Measurements from ENCODE around the gene BGN.
A peak's percentile ranks its signal among the peaks of the same experiment; 100 is the strongest.

BGN gene

DNA sequence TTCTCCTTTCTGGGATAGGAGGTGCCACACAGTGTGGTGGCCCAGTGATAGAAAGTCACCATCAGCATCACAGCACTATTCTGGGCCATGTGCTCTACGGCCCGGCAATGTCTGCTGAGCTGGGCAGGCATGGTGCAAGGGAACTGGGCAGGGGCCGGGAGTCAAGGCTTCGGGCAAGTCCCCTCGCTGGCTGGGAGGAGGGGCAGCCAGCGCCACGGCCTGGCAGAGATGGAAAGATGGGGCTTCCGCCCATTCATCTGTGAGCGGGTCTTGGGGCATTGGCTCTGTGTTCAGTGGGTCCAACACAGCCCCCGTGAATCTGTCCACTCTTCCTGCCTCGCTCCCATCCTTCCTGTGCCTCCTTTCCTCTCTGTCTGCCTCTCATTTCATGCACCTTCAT, 15.6 kb downstream of the BGN start:
- DNase-seq: no peak

DNA sequence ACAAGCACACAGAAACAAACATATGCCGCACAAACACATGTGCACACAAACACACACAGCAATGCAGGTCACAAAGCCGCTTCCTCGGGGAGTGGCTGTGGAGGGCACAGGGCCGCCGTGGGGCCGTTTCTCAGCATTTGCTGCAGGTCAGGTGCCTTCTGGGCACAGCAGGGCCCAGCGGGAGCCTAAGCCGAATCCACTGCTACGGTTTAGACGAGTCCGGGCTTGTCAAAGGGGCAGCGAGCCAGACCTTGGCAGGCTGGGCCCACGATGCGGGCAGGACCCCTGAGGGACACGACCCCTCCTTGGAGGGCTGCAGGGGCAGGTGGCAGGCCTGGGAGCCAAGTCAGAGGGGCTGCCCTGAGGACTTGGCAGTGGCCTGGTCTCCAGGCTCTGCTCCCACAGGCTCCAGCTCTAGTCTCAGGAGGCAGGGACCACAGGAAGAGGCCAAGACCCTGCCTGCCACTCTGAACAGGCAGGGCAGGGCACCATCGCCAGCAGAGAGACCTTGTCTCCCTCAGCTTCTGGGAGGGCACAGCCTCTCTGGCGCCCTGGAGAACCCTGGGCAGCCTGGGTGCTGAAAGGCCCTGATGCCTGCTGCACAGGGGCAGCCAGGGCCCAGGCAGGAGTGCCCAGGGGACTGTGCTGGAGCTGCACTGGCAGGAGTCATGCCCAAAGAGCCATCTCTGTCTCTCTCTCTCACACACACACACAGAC, 17.2 kb downstream of the BGN start:
- DNase-seq: no peak

DNA sequence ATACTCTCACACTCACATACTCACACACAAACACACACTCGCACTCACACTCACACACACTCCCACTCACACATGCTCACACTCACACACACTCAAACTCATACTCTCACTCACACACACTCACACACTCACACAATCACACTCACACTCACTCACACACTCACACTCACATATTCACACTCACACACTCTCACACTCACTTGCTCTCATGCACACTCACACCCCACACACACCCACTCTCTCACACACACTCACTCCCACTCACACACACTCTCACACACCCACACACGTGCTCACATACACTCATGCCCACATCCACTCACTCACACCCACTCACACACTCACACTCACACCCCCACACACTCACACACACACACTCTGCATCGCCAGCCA, 17.7 kb downstream of the BGN start:
- no peak for DNase-seq

DNA sequence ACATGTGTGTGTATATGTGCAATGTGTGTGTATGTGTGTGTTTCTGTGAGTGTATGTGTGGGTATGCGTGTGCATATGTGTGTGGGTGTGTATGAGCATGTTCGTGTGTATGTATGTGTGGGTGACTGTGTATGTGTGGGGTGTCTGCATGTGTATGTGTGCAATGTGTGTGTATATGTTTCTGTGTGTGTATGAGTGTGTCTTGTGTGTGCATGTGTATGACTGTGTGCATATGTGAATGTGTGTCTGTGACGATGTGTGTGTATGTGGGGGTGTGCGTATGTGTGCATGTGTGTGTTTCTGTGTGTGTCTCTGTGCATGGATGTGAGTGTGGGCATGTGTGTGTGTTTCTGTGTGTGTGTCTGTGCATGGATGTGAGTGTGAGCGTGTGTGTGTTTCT, 18.5 kb downstream of the BGN start:
- no peak for DNase-seq

DNA sequence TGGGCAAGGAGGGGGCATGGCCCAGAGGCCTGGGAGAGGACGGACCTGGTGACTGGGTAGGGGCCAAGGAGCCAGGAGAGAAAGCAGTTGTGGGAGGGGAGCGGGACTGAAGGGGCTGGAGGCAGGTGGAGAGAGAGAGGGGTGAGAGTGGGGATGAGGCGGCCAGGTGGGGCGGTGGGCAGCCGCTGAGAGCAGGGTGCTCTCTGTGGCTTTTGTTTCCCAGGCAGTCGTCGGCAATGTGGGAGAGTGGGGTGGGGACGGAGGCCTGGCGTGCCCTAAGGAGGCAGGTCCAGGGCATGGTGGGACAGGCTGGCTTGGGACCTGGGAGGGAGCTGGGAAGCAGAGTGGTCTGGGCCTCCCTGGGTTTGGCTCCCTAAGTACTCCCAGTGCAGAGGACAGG, 19.5 kb downstream of the BGN start:
- no peak for DNase-seq

DNA sequence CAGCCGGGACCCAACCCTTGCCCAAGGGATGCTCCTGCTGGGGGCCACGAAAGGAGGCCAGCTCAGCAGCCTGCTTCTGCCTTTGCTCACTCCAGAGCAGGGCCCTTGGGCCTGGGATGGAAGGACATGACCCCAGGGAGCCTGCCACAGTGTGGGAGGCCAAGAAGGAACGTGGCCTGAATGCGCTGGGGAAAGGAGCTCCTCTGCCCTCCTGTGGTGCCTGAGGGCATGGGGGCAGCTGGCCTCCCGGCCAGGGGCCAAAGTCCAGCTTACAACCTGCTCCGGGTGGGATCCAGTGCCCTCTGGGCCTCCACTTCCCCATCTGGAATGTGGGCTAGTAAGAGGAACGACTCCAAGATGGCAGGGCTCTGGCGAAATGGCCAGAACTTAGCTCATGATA, 20.7 kb downstream of the BGN start:
- DNase-seq: no peak

DNA sequence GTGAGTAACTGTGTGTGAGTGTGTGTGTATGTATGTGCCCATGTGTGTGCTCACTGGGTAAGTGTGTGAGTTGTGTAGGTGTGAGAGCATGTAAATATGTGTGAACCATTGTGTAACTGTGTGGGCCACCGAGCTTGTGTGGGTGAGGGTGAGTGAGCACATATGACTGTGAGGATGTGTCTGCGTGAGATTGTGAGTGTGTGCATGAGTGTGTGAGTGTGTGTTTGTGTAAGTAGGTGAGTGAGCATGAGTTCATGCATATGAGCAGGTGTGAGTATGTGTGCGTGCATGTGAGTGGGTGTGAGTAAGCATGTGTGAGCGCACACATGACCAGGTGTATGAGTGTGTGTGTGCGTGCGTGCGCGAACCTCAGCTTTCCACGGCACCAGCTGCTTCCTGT, 21.3 kb downstream of the BGN start:
- DNase-seq: no peak

DNA sequence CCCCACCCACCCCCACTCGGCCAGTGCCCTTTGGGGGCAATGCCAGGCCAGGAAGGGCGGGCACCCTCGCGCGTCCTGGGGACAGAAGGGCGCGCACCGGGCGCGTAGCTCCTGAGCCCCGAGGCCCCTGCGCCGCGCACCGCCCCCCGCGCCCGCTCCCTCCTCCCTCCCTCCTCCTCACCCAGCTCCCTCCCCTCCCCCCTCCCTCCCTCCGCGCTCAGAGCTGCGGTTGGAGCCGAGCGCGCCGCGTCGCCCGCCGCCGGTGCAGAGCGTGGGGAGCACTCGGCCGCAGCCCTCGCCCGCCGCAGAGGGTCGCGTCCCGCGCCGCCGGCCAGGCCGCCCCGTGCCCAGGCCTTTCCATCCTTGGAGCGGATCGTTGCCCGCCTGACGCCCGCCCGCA, 22.6 kb downstream of the BGN start, which contains the start of gene ATP2B3:
ATP2B3 (plus strand) TSS at position 220 of the 400 bp plus-strand sequence. CDS start 18,606 bp downstream, outside the sequence.
- no peak for DNase-seq

DNA sequence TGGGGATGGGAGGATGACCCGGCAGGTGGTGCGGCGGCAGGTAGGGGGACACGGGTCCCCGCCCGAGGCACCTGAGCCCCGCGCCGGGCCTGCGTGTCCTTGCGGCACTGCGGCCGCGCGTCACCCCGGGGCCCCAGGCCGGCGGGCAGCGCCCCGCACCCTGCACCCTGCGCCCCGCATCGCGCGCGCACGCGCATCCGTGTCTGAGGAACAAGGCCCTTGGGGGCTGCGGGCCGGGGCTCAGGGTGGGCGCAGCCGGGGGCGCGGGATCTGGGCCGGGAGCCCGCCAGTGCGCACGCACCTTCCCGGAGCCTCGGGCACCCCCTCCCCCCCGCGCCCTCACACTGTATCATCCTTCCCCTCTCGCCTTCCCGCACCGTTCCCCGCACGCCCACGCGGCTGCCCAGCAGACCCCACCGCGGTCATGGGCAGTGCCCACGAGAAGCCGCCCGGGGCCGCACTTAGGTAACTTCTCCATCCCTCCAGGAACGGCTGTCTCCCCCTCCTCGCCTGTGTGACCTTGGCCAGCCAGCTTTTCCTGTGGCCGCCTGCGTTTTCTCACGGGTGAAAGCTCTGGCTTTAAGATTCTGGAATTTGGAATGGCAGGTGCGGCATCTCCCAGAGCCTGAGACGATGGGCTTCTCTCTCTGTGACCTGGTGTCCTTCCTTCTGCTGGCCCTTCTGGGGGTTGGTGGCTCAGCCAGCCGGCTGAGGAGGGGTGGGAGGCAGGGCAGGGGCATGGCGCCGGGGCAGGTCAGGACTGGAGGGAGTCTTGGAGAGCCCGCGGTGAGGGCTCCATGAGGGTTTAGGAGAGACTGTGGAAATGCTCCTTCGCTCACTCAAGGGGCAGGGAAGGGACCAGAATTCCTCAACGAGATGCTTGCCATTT, 23.4 kb downstream of the BGN start:
- DNase-seq: no peak

DNA sequence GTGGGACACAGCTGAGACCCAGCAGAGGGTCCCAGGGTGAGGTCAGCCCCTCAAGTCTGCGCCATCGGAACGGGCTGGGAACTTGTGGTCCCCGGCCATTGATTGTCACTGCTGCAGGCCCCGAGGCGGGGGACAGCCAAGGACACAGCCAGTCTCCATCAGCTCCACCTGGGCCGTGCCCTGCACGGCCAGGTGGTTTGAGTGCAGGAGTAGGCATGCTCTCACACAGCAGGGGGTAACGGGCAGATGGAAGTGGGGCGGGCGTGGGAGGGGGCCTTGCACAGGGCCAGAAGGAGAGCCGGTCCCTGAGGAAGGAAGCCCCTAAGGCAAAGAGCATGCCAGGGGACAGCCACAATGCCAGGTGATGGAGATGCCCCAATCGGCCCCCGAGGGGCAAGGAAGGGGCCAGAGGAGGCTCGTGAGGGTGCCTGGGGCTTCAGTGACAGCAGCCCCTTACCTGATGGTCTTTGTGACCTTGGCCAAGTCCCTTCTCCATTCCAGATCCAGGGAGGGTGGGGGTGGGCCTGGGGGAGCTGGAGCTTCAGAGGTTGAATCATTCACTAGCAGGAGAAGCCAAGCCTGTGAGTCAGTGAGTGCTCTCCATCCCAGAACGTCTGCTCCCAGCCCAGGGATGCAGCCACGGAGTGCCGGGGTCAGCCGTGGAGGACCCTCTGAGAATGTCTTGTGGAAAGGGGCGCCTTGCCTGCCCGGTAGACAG, 24.9 kb downstream of the BGN start:
- DNase-seq: no peak

DNA sequence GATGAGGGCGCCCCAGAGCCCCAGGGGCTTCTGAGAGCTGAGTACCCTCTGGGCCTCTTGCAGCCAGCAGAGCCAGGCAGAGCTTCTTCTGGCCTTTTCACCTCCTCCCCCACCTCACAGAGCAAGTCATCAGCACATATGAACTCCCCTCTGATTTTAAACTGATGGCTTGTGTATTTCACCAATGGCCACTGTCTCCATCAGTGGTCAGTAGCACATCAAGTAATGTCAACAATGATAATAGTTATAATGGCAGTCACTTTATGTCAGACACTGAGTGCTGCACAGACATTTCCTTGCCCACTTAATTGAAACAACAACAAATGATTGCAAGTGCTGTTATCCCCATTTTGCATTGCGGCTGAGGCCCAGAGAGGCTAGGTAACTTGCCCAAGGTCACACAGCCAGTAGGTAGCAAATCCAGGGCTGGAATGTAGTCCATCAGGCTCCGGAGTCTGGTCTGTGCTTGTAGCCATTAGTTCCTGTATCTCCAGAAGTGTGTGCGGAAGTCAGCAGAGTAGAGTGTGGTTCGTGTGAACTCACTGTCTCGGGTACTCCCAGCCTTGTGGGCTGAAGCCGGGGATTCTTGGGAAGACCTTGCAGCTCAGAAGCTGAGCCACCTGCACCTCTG, 25.6 kb downstream of the BGN start:
- no peak for DNase-seq

DNA sequence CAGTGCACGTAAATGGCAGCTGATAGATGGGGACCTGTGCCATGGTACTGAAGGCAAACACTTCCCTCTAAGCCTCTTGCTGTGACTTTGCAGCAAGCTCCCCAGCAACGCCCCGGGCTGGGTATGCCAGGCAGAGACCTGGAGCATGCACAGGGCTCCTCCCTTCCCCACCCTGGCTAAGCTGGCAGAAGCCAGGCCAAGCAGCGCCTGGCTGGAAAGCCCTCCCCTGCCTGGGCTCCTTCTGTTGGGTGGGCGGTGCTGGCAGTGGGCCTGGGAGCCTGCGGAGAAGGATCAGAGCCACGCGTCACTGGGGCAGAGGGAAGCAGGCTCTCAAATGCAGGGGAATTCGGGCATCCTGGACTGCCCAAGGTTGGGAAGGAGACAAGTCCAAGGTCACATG, 26.3 kb downstream of the BGN start:
- DNase-seq: no peak

DNA sequence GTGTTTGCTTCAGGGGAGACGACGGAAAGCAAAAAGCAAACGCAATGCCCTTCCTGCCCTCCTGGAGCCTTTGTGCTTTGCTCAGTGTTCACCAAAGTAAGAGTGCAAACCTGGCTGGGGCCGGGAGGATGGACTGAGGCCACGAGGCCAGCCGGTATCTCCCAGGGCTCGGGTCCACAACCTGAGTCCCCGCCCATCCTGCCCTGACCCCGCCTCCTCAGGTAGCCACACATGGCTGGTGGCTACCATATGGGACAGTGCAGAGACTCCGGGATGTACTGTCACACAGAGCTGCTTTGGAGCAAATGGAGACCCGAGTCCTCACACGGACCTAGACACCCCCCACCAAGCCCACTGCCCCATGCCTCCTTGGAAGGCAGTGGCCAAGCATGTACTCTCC, 27.5 kb downstream of the BGN start:
- DNase-seq: no peak

DNA sequence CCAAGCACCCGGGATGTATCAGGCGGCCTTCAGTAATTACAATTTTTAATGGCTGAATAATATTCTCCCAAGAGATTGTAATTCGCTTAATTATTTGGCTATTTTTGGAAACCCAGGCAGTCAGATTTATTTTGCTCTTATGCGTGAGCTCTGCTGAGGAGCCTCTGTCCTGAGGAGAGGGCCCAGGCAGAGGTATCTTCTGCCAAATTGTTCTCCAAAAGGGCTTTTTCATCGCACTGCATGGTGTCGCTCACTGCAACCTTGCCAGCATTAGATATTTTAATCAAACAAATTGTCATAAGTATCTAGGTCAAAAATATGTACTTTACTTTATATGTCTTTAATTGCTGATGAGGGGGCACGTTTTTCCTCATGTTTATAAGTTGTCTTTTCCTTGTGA, 28.5 kb downstream of the BGN start:
- DNase-seq: no peak

DNA sequence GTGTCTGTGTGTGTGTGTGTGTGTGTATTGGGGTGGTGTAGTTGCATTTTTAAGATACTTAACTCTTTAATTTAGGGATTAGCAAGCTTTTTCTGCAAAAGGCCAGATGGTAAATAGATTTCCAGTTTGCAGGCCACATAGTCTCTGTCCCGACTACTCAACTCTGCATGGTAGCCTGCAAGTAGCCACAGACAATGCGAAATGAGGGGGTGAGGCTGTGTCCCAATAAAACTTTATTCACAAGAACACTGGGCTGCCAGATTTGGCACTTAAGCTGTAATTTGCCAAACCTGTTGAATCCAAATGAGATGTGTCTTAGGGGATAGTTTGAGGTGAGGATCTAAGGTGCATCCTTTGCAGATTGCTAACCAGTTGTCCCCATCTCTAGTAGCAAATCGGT, 29.5 kb downstream of the BGN start:
- DNase-seq: no peak

DNA sequence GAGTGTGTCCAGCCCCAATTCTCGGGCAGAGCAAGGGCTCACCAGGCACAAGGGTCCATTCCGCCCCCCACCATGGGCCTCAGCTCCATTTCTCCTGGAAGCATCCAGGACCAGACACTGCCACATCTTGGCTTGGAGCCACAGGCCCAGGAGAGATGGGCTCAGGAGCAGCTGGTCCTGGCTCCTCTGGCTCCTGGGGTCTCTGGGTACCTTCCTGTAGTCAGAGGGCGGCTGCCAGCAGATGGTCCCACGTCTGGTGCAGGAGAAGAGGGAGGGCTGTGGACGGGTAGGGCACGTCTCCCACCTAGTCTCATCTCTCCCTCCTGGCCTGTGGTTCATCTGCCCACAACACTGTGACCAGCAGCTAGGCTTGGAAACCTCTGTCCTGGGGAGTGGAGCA, 30.7 kb downstream of the BGN start:
- DNase-seq: no peak

DNA sequence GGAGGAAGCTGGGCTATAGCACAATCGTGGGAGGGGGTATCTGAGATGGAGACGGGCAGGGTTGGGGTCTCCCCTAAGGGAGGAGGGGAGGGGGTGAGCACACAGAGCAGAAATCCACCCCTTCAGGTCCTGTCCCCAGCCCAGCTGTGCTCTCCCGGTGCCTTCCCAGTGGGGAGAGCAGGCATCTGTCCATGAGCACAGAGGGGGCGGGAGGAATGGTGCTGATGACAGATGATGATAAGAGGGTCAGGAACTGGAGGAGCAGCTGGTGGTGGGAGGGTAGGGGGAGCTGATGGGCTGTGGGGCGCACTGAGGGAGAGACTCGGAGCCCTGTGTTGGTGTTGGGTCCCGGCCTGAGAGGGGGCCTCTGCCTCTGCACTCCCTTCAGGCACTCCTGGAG, 31.3 kb downstream of the BGN start:
- DNase-seq: no peak

DNA sequence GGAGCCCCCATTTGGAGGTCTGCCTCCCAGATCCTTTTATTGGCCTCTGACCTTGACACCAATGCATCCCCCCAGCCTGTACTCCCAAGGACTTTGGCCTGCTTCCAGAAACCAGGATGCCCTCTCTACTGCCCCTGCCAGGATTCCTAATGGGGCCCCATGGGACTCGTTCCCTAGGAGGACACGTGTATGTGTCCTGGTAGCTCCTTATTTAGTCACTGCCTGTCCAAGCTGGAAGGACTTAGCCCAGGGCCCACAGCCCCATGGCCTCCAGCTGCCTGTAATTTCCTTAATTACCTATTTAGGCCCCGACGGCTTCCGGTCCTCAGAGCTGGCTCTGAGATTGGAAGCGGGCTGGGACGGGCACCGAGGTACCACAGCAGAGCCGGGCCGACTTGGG, 32.0 kb downstream of the BGN start:
- DNase-seq: no peak

DNA sequence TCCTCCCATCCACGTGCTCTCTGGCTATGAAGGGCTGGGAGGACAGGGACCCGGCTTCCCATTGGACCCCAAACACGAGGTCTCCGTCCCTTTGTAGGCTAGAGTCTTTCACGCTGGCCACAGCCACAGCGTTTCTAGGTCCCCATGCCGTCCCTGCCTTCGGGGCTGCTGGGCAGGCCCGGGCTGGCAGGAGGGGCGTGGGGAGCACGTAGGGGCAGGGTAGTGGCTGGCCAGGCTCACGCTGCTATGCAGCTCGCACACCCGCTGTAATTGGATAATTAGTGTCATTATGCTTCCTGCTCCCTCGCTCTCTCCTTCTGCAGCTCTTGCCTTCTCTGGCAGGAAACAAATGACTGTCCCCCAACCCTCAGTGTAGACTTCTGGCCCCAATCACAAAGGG, 32.4 kb downstream of the BGN start:
- peak; percentile 11 for DNase-seq

DNA sequence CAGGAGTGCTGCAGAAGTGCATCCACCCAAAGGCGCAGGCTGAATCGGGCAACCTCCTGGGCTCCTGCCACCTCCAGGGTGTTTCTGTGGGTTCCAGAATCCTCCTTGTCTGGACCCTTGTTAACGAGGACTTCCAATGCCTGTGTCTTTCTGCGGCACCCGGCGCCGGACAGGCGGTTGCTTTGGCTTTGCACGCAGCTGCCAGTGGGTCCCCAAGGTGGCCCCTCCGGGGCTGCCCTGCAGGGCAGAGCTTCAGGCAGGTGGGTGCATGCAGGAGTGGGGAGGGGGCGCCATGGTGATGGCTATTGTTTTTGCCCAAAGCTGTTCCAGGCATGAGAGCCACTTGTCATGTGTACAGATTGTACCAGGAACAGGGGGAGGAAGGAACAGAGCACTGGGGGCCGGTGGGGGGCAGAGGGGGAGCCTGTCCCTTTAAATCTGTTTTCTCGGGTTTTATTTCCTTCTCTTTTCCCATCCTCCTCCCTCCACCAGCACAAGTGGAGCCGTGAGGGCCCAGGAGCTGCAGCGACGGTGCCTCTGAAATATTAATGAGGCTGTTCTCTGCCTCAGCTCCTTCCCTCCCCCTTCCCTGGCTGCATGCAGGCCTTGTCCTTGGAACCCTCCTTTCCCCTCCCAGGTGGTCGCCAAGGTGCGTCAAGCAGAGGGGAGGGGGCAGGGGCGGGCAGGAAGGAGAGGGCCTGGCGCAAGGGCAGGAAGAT, 35.8 kb downstream of the BGN start:
- no peak for DNase-seq

DNA sequence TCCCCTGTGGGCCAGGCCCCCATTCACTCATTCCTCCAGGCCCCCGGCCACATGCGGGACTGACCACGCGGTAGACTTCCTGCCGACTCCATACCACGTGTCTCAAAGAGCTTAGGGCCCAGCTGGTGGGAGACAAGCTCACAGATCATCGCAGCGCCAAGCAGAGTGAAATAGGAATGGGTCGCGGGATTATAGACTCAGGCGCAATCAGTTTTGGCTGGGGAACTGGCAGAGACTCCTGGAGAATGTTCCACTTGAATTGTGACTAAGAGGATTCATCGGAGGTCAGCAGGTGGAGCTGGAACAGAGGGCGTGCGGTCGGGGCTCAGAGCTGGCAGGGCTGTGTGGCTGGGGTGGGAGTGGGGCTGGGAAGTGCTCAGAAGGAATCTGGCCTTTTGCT, 38.3 kb downstream of the BGN start:
- DNase-seq: no peak

DNA sequence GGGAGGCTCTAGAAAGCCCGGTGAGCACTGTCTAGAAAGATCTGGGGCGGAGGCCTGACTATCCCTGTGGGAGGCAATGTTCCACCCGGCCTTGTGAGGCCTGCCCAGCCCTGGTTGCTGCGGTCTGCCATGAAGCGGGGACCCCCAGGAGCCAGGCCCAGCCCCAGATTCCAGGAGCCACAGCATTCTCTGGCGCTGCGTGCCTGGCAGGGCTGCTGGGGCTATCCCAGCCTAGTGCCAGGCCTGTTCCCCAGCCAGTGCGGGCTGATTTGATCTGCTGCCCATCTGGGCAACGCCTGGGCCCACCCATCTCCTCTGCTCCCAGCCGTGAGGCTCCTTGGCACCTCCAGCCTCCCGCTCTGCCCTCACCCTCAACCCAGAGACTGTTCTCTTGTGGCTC, 42.3 kb downstream of the BGN start:
- DNase-seq: no peak
